ENCODE data around the gene CDK9. TPM values are rescaled to one million over a fixed set of nuclear protein-coding genes. Genes with fewer than 3 reads are reported as not detected.
A peak's percentile ranks its signal among the peaks of the same experiment; 100 is the strongest.

Gene CDK9
- total and polyA plus RNA-seq, 11 donors = 26.2 to 60.3 (median 40.2) TPM

DNA sequence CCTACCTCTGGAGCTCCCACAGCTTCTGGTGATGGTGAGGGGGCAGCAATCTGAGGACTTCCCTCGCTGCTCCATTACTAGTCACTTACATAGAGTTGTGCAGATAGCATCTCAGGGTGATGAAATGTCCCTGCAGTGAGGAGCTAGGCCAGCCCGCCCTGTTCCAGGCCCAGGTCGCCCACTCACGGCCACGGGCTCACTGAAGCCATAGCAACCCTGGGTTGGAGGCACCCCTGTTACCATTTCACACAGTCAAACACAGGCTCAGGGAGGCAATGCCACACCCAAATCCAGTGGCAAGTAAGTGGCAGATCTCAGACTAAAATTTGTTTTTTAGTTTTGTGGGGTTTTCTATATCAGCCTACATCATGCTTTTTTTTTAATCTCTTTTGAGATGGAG is 27.0 kb upstream of the CDK9 start:
- Histone ChIP-seq H3K4me1 (peaks cover 10 to 88% (median 35%) of the 10 kb centered on the region in 12 donors), H3K27ac (peak overlapping the region in 10 of 12 donors; percentile 22 to 97 (median 86)), H3K4me3 (peak overlapping the region in 6 of 12 donors; percentile 1 to 51 (median 33)), H3K9me3 (no peaks in the 10 kb centered on the region), H3K27me3 (peaks cover 0 to 30% (median 14%) of the 10 kb centered on the region in 9 donors), H3K36me3 (peaks cover 0 to 41% (median 11%) of the 10 kb centered on the region in 9 donors)
- DNase-seq = no peak
- no peak for ATAC-seq
- TF ChIP-seq, protein P1, sequence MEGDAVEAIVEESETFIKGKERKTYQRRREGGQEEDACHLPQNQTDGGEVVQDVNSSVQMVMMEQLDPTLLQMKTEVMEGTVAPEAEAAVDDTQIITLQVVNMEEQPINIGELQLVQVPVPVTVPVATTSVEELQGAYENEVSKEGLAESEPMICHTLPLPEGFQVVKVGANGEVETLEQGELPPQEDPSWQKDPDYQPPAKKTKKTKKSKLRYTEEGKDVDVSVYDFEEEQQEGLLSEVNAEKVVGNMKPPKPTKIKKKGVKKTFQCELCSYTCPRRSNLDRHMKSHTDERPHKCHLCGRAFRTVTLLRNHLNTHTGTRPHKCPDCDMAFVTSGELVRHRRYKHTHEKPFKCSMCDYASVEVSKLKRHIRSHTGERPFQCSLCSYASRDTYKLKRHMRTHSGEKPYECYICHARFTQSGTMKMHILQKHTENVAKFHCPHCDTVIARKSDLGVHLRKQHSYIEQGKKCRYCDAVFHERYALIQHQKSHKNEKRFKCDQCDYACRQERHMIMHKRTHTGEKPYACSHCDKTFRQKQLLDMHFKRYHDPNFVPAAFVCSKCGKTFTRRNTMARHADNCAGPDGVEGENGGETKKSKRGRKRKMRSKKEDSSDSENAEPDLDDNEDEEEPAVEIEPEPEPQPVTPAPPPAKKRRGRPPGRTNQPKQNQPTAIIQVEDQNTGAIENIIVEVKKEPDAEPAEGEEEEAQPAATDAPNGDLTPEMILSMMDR (IDR thresholded peaks at IDR 0.05) = no peak
- TF ChIP-seq POLR2A (IDR thresholded peaks at IDR 0.05) = no peak
- intact Hi-C loops (cut with DNase I) = no loop called here
- 50 to 71% (median 63%) methylated on average over 5 of the region's 5 CpGs for WGBS, 4 donors

DNA sequence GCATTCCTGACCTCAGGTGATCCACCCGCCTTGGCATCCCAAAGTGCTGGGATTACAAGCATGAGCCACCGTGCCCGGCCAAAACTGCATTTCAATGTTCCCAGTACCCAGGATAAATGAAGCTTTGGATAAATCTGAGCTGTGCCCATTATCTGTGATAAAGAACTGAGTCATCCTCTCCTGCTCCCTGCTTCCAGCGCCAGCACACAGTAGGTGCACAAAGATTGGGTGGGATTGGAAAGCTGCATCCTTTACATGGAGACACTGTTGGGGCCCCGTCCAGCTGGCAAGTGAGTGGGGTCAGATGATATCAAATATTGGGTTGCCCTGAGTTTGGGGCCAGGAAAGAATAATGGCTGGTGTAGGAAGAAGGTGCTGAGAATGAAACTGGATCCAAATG is 24.8 kb upstream of the CDK9 start:
- intact Hi-C loops (cut with DNase I) = loop anchor here in 2 of 10 donors (5.0 to 10.0 kb wide), 2 partner anchors 94 to 96 kb away; partner anchors contain the start of gene ENG (in 1 of the 2)
- DNase-seq (no peak), ATAC-seq (no peak)
- WGBS, 4 donors = 49 to 75% (median 72%) methylated on average over 5 of the region's 5 CpGs
- peaks cover 12 to 91% (median 39%) of the 10 kb centered on the region in 12 donors for H3K4me1 ChIP-seq
- peak overlapping the region; percentile 8 to 51 (median 43) for H3K4me3 ChIP-seq
- peak overlapping the region; percentile 61 to 97 (median 86) for H3K27ac ChIP-seq
- TF ChIP-seq POLR2A (IDR thresholded peaks at IDR 0.05) = no peak
- TF ChIP-seq, protein P1 (IDR thresholded peaks at IDR 0.05) = no peak
- H3K36me3 ChIP-seq = peaks cover 0 to 38% (median 11%) of the 10 kb centered on the region in 9 donors
- H3K27me3 ChIP-seq = peaks cover 0 to 9% (median 0%) of the 10 kb centered on the region in 9 donors
- no peaks in the 10 kb centered on the region for H3K9me3 ChIP-seq

DNA sequence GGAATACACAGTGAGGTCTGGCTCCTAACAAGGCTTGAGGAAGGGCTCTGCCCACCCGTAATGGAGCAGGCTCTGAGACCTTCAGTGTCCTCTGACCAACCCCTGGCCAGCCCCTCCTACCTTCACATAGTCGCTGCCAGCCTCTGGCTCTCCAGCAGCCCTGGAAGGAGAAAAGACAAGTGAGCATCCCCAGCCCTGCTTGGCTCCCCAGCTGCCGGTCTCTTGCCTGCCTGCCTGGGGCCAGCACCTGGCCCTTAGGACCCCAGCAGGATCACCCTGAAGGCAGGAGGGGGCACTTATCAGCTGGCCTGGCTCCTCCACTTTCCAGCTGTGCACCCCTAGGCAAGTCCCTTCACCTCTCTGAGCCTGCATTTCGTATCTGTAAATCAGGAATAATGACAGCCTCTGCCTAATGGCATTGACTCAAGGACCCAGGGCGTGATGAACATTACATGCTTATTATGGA is 24.3 kb upstream of the CDK9 start:
- DNase-seq (no peak), ATAC-seq (peak in 2 of 4 donors; percentile 18 to 25)
- Histone ChIP-seq H3K4me1 (peaks cover 9 to 92% (median 42%) of the 10 kb centered on the region in 12 donors), H3K9me3 (no peaks in the 10 kb centered on the region), H3K27ac (peak overlapping the region; percentile 61 to 97 (median 86)), H3K36me3 (peaks cover 0 to 40% (median 15%) of the 10 kb centered on the region in 9 donors), H3K27me3 (peaks cover 0 to 5% (median 0%) of the 10 kb centered on the region in 9 donors), H3K4me3 (peak overlapping the region; percentile 1 to 51 (median 43))
- intact Hi-C loops (cut with DNase I) = loop anchor here in 2 of 10 donors (5.0 to 10.0 kb wide), 2 partner anchors 93 to 96 kb away; partner anchors contain the start of gene ENG (in 1 of the 2)
- 33 to 55% (median 41%) methylated on average over 5 of the region's 5 CpGs for WGBS, 4 donors
- TF ChIP-seq, protein P1 (IDR thresholded peaks at IDR 0.05) = no peak
- no peak for TF ChIP-seq POLR2A (IDR thresholded peaks at IDR 0.05)

DNA sequence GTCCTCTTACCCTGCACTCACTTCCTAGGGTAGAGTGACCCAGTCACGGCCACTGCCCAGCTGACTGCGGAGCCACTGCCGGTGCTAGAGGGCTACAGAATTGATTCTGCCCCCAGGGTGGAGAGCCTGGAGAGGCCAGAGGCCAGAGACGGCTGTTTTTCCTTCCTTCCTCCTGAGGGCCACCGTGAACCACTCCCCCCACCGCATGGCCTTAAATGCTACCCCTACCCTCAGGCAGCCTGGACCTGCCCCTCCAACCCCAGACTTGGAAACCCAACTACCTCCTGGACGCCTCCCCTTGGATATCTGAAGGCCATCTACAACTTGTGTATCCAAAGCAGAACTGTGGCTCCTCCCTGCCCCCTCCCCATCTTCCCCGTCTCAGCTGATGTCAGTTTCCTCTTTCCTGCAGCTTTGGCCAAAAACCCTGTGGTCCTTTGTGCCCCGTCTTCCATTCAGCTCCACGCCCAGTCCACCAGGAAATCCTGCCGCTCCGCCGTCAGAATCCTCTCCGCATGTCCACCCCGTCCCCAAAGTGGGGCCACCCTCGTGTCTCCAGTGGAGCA is 23.6 kb upstream of the CDK9 start:
- peak; percentile 78 to 87 (median 86) for DNase-seq
- H3K4me1 ChIP-seq = peaks cover 9 to 93% (median 46%) of the 10 kb centered on the region in 12 donors
- H3K36me3 ChIP-seq = peaks cover 0 to 45% (median 15%) of the 10 kb centered on the region in 9 donors
- intact Hi-C loops (cut with DNase I) = loop anchor here in 2 of 10 donors (5.0 to 10.0 kb wide), 2 partner anchors 93 to 95 kb away; partner anchors contain the start of gene ENG (in 1 of the 2)
- peak; percentile 63 to 85 (median 76) for ATAC-seq
- H3K4me3 ChIP-seq = peak overlapping the region in 11 of 12 donors; percentile 18 to 51 (median 43)
- H3K27ac ChIP-seq = peak overlapping the region; percentile 65 to 97 (median 88)
- H3K9me3 ChIP-seq = no peaks in the 10 kb centered on the region
- TF ChIP-seq, protein P1 (IDR thresholded peaks at IDR 0.05) = no peak
- TF ChIP-seq POLR2A (IDR thresholded peaks at IDR 0.05) = peak in 1 of 2 donors; percentile 37
- 29 to 38% (median 33%) methylated on average over 16 of the region's 16 CpGs for WGBS, 4 donors
- peaks cover 0 to 4% (median 0%) of the 10 kb centered on the region in 9 donors for H3K27me3 ChIP-seq

Measured in heart left ventricle (tissue), 16 donors.